ENCODE measurements around the gene DND1. TPM values are rescaled to one million over a fixed set of nuclear protein-coding genes. Genes with fewer than 3 reads are reported as not detected.
A peak's percentile ranks its signal among the peaks of the same experiment; 100 is the strongest.
"Not testable (repeated sequence)": the region's sequence is repeated elsewhere in the genome, so short reads cannot be mapped to it uniquely, and the experiment has no call there.

Gene DND1
- total and polyA plus RNA-seq, 2 experiments from 2014 or later, result 0.14 to 0.22 TPM

GRCh38 chr5:140713562-140714094, 40.3 kb upstream of the DND1 start:
- H3K9me3 ChIP-seq (ENCODE audit: low read depth), result no peaks in the 10 kb centered on the region
- no peak overlapping the region for H2AFZ ChIP-seq
- no peaks in the 10 kb centered on the region for H3K79me2 ChIP-seq (ENCODE audit: insufficient read depth)
- no peaks in the 10 kb centered on the region for H3K27me3 ChIP-seq (replicated peaks; ENCODE audit: insufficient read depth)
- H3K9ac ChIP-seq, result no peak overlapping the region
- 80 to 85% methylated on average over 1 of the region's 1 CpG for WGBS, 2 experiments (ENCODE audit: low coverage in 1 of 2, low lambda C conversion rate in 2 of 2, missing lambda C conversion rate in 2 of 2)
- no peak overlapping the region for H3K4me2 ChIP-seq (ENCODE audit: unreplicated experiment)
- in situ Hi-C loops (cut with MboI), result no loop called here
- H3K27ac ChIP-seq, result no peak overlapping the region
- H3F3A ChIP-seq (ENCODE audit: insufficient read depth), result peaks cover 24% of the 10 kb centered on the region
- H3K4me1 ChIP-seq (ENCODE audit: insufficient read depth), result peaks cover 3% of the 10 kb centered on the region; the same call in 1 of the 2 replicates
- DNase-seq, result no peak
- H3K4me3 ChIP-seq, result no peak overlapping the region
- no peaks in the 10 kb centered on the region for H3K36me3 ChIP-seq (ENCODE audit: low read depth)
- H3K9me2 ChIP-seq (ENCODE audit: insufficient read depth), result no peaks in the 10 kb centered on the region
- TF ChIP-seq EZH2phosphoT487 (IDR thresholded peaks at IDR 0.05; ENCODE audit: insufficient read depth, low read depth) (no peak), EZH2 (IDR thresholded peaks at IDR 0.05; ENCODE audit: insufficient read depth, poor library complexity, severe bottlenecking) (no peak)
- H4K20me1 ChIP-seq (ENCODE audit: insufficient read depth), result no peaks in the 10 kb centered on the region

GRCh38 chr5:140711794-140712193, 38.4 kb upstream of the DND1 start:
- H3K4me3 ChIP-seq, result no peak overlapping the region; the same call in 1 of the 2 replicates

GRCh38 chr5:140710899-140711552, 37.6 kb upstream of the DND1 start:
- H3K27me3 ChIP-seq (replicated peaks; ENCODE audit: insufficient read depth), result no peaks in the 10 kb centered on the region
- H3K4me1 ChIP-seq (ENCODE audit: insufficient read depth), result no peaks in the 10 kb centered on the region
- H3K27ac ChIP-seq, result peak overlapping the region; percentile 85
- H3K79me2 ChIP-seq (ENCODE audit: insufficient read depth), result no peaks in the 10 kb centered on the region
- TF ChIP-seq EZH2phosphoT487 (IDR thresholded peaks at IDR 0.05; ENCODE audit: insufficient read depth, low read depth), result no peak
- TF ChIP-seq EZH2 (IDR thresholded peaks at IDR 0.05; ENCODE audit: insufficient read depth, poor library complexity, severe bottlenecking), result no peak
- 3 to 4% methylated on average over 26 to 27 of the region's 27 CpGs for WGBS, 2 experiments (ENCODE audit: low coverage in 1 of 2, low lambda C conversion rate in 2 of 2, missing lambda C conversion rate in 2 of 2)
- H2AFZ ChIP-seq, result peak overlapping the region; percentile 95
- H3K9ac ChIP-seq, result peak overlapping the region; percentile 78
- no peaks in the 10 kb centered on the region for H3K9me3 ChIP-seq (ENCODE audit: low read depth)
- DNase-seq, result peak; percentile 98
- no peaks in the 10 kb centered on the region for H3K9me2 ChIP-seq (ENCODE audit: insufficient read depth)
- H3F3A ChIP-seq (ENCODE audit: insufficient read depth), result peaks cover 24% of the 10 kb centered on the region
- peaks cover 10% of the 10 kb centered on the region; the same call in 1 of the 2 replicates for H3K36me3 ChIP-seq (ENCODE audit: low read depth)
- peak overlapping the region; percentile 95 for H3K4me2 ChIP-seq (ENCODE audit: unreplicated experiment)
- H4K20me1 ChIP-seq (ENCODE audit: insufficient read depth), result no peaks in the 10 kb centered on the region
- in situ Hi-C loops (cut with MboI), result no loop called here
- H3K4me3 ChIP-seq, result peak overlapping the region; percentile 88

More at GRCh38 chr5:140711794-140712193, 38.4 kb upstream of the DND1 start:
- Histone ChIP-seq H3F3A (ENCODE audit: insufficient read depth) (peaks cover 24% of the 10 kb centered on the region), H4K20me1 (ENCODE audit: insufficient read depth) (no peaks in the 10 kb centered on the region), H3K4me1 (ENCODE audit: insufficient read depth) (no peaks in the 10 kb centered on the region), H3K9me2 (ENCODE audit: insufficient read depth) (no peaks in the 10 kb centered on the region), H3K27ac (no peak overlapping the region), H3K79me2 (ENCODE audit: insufficient read depth) (no peaks in the 10 kb centered on the region), H3K36me3 (ENCODE audit: low read depth) (0 out of 2 replicates have a peak, but pooled peaks cover 5% of the 10 kb centered on the region), H3K4me2 (ENCODE audit: unreplicated experiment) (no peak overlapping the region), H3K9ac (no peak overlapping the region), H3K27me3 (replicated peaks; ENCODE audit: insufficient read depth) (no peaks in the 10 kb centered on the region), H2AFZ (no peak overlapping the region), H3K9me3 (ENCODE audit: low read depth) (no peaks in the 10 kb centered on the region)
- DNase-seq, result no peak
- TF ChIP-seq EZH2phosphoT487 (IDR thresholded peaks at IDR 0.05; ENCODE audit: insufficient read depth, low read depth), result no peak
- TF ChIP-seq EZH2 (IDR thresholded peaks at IDR 0.05; ENCODE audit: insufficient read depth, poor library complexity, severe bottlenecking), result no peak
- 100% methylated on average over 1 of the region's 1 CpG for WGBS, 2 experiments (ENCODE audit: low coverage in 1 of 2, low lambda C conversion rate in 2 of 2, missing lambda C conversion rate in 2 of 2)
- in situ Hi-C loops (cut with MboI), result no loop called here

DNA sequence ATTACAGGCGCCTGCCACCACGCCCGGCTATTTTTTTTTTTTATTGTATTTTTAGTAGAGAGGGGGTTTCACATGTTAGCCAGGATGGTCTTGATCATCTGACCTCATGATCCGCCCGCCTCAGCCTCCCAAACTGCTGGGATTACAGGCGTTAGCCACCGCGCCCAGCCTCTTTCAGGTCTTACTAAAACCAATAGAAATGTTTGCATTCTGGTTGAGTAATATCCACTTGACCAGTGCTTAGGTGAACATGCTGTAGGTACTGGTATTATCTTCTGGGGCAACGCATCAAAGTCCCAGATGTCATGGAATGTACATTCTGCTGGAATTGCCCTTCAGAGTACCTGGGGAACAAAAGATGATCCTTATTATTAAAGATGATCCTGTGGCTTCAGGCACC, 35.4 kb upstream of the DND1 start:
- H2AFZ ChIP-seq; in situ Hi-C loops (cut with MboI); H3K9ac ChIP-seq; H3K79me2 ChIP-seq (ENCODE audit: insufficient read depth); H4K20me1 ChIP-seq (ENCODE audit: insufficient read depth); DNase-seq; H3K9me2 ChIP-seq (ENCODE audit: insufficient read depth); H3K9me3 ChIP-seq (ENCODE audit: low read depth); H3K4me1 ChIP-seq (ENCODE audit: insufficient read depth); H3K4me3 ChIP-seq; H3K27ac ChIP-seq; H3K4me2 ChIP-seq (ENCODE audit: unreplicated experiment); H3K27me3 ChIP-seq (replicated peaks; ENCODE audit: insufficient read depth): not testable (repeated sequence)
- Histone ChIP-seq H3K36me3 (ENCODE audit: low read depth) (peaks cover 31% of the 10 kb centered on the region), H3F3A (ENCODE audit: insufficient read depth) (peaks cover 30% of the 10 kb centered on the region)
- WGBS, 2 experiments (ENCODE audit: low coverage in 1 of 2, low lambda C conversion rate in 2 of 2, missing lambda C conversion rate in 2 of 2), result 96 to 97% methylated on average over 9 of the region's 9 CpGs

Data from GM23248 (cell line).